Stimulated activated CD4-positive, alpha-beta T cell treated with anti-CD3 and anti-CD28 coated beads, TNF-alpha, amount 100 ng/mL, for 24 hours (primary cell): Measurements from ENCODE around the gene QPCT.
"Not testable (repeated sequence)": the region's sequence is repeated elsewhere in the genome, so short reads cannot be mapped to it uniquely, and the experiment has no call there.

Experiments
- DNase-seq, 3 experiments: peaks; one replicate each; pipeline ENCODE4 v3.0.0-alpha.2; 2020; ENCODE audit warnings: low read depth in 3 of 3

The QPCT gene

GRCh38 chr2:37344453-37345361 is at the start of gene QPCT:
Gene QPCT, plus strand, starts transcription at chr2:37344630. Its CDS starts 102 bp downstream, at chr2:37344732.
- peak in 1 of 3 experiments; percentile 54 for DNase-seq

DNA sequence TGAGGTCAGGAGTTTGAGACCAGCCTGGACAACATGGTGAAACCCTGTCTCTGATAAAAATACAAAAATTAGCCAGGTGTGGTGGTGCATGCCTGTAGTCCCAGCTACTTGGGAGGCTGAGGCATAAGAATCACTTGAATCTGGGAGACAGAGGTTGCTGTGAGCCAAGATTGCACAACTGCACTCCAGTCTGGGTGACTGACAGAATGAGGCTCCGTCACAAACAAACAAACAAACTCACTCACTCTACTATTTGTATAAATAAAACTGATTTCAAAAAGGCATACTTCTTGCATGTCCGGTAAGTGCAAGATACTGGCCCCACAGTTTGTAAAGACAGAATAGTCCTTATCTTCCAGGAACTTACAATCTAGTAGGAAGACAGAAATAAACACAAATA is 49.6 kb upstream of the QPCT start:
- not testable (repeated sequence) for DNase-seq

DNA sequence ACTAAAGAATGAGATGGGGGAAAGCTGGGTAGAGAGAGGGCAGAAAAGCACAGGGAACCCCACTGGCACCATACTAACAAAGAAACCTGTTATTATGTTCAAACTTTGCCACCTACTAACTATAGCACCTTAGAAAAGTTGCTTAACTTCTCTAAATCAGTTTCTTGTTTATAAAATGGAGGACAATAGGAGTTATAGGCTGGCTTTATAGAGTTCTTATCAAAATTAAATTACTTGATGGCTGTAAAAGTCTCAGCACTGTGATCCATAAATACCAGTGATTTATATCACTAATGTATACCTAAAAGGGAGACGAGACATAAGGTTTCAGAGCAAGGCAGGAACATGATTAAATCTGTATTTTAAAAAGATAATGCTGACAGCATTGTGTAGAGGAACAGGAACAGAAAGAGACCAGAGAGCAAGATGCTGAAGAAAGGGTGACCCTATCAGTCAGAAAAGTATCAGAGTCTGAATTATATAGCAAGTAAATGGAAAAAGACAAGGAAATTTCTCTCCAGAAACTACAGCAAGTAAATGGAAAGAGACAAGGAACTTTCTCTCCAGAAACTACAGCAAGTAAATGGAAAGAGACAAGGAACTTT is 48.9 kb upstream of the QPCT start:
- DNase-seq: no peak

DNA sequence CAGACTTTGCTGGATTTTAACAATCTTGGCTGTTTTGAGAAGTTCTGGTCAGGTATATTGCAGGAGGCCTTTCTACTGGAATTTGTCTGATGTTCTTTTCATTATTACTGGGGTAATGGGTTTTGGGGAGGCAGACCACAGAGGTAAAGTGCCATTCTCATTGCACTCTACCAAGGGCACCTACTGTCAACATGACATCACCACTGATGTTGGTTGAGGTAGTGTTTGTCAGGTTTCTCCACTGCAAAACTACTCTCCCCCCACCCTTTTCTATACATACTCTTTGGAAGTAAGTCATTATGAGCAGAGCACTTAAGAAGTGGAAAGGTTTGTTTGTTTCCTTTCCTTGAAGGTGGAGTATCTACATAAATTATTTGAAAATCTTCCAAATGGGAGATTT is 46.8 kb upstream of the QPCT start:
- no peak for DNase-seq

DNA sequence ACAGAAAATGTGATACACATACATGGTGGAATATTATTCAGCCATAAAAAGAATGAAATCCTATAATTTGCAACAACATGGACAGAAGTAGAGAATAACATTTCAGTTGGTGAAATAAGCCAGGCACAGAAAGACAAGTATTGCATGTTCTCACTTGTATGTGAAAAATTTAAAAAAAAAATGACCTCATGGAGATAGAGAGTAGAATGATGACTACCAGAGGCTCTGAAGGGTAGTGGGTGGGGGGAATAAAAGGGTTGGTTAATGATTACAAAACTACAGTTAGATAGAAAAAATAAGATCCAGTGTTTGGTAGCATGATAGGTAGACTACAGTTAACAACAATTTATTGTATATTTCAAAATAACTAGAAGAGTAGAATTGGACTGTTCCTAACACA is 44.3 kb upstream of the QPCT start:
- DNase-seq: no peak

DNA sequence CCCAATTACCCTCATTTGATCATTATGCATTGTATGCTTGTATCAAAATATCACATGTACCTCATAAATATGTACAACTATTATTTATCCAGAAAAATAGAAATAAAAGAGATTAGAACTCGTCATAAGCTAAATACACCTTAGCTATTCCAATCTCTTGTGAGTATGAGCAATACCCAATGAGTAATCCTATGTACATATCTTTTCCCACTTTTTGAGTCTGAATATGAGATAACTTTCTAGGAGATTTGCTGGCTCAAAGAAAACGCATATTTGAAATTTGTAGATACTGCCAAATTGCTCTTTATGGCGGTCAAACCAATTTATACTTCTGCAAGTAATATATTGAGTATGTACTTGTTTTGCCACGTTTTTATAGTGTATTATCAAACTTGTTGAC is 43.9 kb upstream of the QPCT start:
- no peak for DNase-seq

DNA sequence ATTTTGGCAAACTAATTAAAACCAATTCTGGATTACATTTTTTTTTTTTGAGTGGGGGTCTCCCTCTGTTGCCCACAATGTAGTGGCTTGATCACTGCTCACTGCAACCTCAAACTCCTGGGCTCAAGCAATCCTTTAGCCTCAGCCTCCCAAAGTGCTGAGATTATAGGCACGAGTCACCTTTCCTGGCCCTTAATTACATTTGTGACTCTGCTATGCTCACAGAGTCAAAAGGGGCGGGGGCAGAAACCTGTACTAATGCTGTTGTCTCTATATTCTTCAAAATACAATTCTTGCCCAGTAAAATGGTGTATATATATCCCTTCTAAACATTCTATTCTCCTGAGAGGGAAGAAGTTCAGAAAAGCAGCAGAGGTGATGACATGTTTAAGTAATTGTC is 43.0 kb upstream of the QPCT start:
- no peak for DNase-seq

- no peak for DNase-seq
Measured at GRCh38 chr2:37302701-37303252, 41.7 kb upstream of the QPCT start.

DNA sequence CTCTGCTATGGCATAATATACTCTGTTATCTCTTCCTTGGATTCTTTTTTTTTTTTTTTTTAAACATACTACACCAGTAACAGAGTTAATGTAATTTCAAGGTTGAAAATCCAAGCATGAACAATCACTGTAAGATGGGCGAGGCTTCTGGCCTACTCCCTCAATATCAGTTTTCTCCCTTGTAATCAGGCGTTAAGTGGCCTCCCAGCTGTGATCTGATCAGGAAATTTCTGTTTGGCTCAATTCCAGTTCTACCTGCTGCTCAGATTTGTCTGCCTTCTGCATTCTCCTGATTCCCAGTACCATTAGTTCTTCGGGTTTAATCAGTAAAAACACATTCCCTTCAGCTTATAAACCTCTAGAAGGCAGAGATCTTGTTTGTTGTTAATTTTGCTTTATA is 38.4 kb upstream of the QPCT start:
- no peak for DNase-seq

- DNase-seq: no peak
Measured at GRCh38 chr2:37307500-37307899, 36.9 kb upstream of the QPCT start.

GRCh38 chr2:37315364-37315763 is 29.1 kb upstream of the QPCT start:
- DNase-seq: no peak

GRCh38 chr2:37316181-37316580 is 28.2 kb upstream of the QPCT start:
- DNase-seq: no peak

GRCh38 chr2:37317746-37318145 is 26.7 kb upstream of the QPCT start:
- no peak for DNase-seq

DNA sequence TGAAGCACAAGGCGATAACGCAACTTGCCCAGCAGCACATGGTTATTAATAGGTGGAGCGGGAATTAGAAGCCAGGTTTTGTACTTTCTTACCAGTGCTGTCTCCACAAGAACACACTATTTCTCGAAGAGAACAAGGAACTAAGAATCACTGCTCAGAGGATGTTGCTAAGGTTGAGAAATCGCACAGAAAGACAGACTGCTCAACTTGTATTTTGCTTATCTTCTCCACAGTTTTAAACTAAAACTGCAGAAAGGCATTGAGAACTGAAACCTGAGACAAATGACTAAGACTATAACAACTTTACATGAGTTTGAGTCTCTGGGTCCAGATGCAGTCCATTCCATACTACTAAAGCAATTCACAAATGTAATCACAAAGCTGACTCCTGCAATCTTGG is 26.0 kb upstream of the QPCT start:
- no peak for DNase-seq

DNA sequence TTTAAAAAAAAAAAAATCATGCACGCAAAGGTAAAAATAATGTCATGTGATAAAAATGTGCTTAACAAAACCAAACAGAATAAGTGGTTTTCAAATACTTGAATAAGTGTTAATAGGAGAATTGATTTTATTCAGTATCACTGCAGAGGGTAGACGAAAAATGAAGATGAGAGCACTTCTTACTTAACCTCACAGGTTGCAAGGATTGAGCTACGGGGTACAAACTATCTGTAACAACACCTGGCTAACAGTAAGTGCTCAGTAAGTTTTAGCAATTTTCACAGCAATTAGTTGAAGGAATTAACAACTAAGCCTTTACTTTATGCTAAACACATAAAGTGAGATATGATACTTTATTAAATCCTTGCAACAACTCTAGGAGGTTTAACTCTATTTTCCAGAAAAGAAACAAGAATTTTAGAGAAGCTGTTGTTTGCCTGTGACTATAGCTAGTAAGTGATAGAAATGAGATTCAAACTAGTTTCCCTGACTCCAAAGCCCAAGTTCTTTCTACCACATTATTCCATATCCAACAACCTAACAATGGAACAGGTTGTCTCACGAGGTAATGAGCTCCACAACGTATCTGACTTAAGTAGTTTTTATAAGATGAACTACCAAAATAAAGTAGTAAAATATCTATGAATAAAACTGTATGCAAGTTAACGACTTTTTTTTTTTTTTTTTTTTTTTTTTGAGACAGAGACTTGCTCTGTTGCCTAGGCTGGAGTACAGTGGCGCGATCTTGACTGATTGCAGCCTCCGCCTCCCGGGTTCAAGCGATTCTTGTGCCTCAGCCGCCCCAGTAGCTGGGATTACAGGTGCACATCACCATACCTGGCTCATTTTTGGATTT is 24.4 kb upstream of the QPCT start:
- no peak for DNase-seq

DNA sequence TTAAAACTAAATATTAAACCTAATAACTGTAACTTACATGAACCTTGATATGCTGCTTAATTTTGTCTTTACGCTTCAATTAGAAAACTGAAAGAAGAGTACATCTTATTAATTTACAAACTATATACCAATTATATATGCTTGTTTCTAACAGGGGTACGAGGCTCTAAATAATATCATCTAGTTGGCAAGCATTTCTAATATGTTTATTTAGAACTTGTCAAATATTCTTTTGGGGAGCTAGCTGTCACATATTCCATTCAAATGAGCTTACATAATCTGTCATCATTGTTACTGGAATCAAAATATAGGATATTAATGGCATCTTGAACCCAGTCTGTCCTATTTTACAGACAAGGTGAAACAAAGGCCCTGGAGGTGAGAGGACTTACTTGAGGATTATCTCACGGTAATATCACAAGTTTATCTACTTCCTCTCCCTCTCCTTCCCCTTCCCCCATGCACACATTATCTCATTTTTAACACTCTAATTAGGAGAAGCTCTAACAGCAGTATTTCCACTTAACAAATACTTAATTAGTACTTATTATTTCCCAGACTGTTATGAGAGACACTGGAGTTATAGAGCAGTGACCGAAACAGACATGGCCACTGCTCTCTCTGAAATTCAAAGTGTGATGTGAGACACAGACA is 23.3 kb upstream of the QPCT start:
- no peak for DNase-seq

DNA sequence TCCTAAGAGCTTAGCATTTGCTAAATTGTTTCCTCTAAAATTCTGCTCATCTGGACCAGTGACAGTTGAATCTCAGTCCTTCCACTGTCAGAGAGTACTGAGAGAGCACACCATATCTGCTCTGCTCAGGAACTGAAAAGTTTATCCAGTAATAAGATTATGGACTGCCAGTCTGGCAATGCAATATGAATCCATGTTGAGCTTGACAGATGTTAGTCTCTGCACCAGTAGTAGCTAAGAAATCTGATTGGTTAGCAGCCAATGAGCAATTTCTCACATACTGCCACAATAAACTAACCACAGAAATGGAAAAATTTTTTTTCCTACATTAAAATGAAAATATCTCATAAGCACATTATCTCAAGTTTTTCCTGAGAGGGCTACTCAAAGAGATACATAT is 22.1 kb upstream of the QPCT start:
- DNase-seq: no peak

DNA sequence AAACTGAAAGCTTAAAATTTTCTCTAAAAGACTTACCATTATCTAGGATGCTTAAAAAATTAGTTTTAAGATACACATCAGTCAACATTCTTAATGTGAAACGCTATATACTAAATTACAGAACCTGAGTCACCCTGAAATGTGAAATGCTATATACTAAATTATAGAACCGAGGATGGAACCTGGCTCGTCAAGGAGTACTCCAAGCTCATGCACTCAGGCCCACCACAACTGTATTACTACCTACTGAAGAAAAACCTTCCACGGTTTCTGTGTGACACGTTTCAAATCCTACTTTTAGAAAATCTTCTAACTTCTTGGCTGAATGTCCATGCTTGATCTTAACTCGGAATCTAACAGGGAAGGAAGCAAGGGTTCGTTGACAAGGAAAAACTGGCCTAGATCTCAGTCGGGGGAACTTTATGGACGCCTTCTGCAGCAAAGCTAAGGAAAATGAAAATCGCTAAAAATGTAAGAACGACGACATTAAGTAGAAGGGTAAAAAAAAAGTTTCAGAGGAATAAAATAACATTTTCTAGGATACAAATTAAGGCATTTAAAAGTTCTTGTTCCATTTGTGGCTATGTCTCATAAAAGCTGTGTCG is 21.2 kb upstream of the QPCT start:
- DNase-seq: no peak

GRCh38 chr2:37323781-37324535 is 20.5 kb upstream of the QPCT start:
- peak in 2 of 3 experiments; percentile 3 to 25 for DNase-seq

DNA sequence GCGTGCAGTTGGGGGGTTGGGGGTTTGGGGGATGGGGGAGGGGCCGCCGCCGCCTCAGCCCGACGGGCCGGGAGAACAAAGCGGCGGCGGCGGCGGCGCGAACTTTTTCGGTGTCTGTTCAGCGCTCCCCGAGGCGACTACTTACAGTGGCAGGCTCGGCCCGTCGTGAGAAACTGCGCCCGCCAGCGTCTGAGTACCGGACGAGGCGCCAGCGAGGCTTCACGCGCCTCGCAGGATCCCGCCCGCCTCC is 20.0 kb upstream of the QPCT start:
- DNase-seq: peak; percentile 34 to 58 (median 37)
